ENCODE results near the gene NPHP4.

Gene NPHP4

GRCh38 chr1:5890346-5891106 is 101.7 kb downstream of the NPHP4 start:
- no peaks in the 10 kb centered on the region for H3F3A ChIP-seq (ENCODE audit: insufficient read depth, low read length)
- H3K9me2 ChIP-seq (replicated peaks; ENCODE audit: insufficient read depth, low read length) = no peaks in the 10 kb centered on the region
- H3K4me1 ChIP-seq (ENCODE audit: low read length) = no peaks in the 10 kb centered on the region
- H3K27me3 ChIP-seq (replicated peaks; ENCODE audit: insufficient read depth, low read length) = no peaks in the 10 kb centered on the region
- no peak for DNase-seq
- no peak overlapping the region for H3K9ac ChIP-seq (ENCODE audit: low read length)
- no peak overlapping the region for H3K27ac ChIP-seq (ENCODE audit: low read length)
- H4K20me1 ChIP-seq (ENCODE audit: insufficient read depth, low read length) = no peaks in the 10 kb centered on the region
- no peaks in the 10 kb centered on the region for H3K36me3 ChIP-seq (replicated peaks; ENCODE audit: insufficient read depth, low read length)
- H2AFZ ChIP-seq (ENCODE audit: low read length) = no peak overlapping the region
- no peak for TF ChIP-seq EZH2 (optimal IDR thresholded peaks at IDR 0.05; ENCODE audit: low read depth, low read length)
- no peak for TF ChIP-seq CTCF (IDR thresholded peaks at IDR 0.05; ENCODE audit: low read length)
- TF ChIP-seq EZH2phosphoT487 (IDR thresholded peaks at IDR 0.05; ENCODE audit: low read length) = no peak
- no peaks in the 10 kb centered on the region for H3K79me2 ChIP-seq (ENCODE audit: low read length)
- H3K4me3 ChIP-seq (ENCODE audit: low read length) = no peak overlapping the region
- no peaks in the 10 kb centered on the region for H3K9me3 ChIP-seq (replicated peaks; ENCODE audit: insufficient read depth, low read length)
- H3K4me2 ChIP-seq (ENCODE audit: low read depth, low read length) = no peak overlapping the region

- Histone ChIP-seq H3K79me2 (ENCODE audit: low read length) (no peaks in the 10 kb centered on the region), H2AFZ (ENCODE audit: low read length) (no peak overlapping the region), H3K4me2 (ENCODE audit: low read depth, low read length) (no peak overlapping the region), H3K9me2 (replicated peaks; ENCODE audit: insufficient read depth, low read length) (no peaks in the 10 kb centered on the region), H3K4me3 (ENCODE audit: low read length) (no peak overlapping the region), H3K4me1 (ENCODE audit: low read length) (no peaks in the 10 kb centered on the region), H3K9ac (ENCODE audit: low read length) (no peak overlapping the region), H3F3A (ENCODE audit: insufficient read depth, low read length) (no peaks in the 10 kb centered on the region), H4K20me1 (ENCODE audit: insufficient read depth, low read length) (no peaks in the 10 kb centered on the region), H3K27me3 (replicated peaks; ENCODE audit: insufficient read depth, low read length) (no peaks in the 10 kb centered on the region), H3K9me3 (replicated peaks; ENCODE audit: insufficient read depth, low read length) (no peaks in the 10 kb centered on the region), H3K27ac (ENCODE audit: low read length) (no peak overlapping the region), H3K36me3 (replicated peaks; ENCODE audit: insufficient read depth, low read length) (no peaks in the 10 kb centered on the region)
- no peak for DNase-seq
- TF ChIP-seq CTCF (IDR thresholded peaks at IDR 0.05; ENCODE audit: low read length) (no peak), EZH2 (optimal IDR thresholded peaks at IDR 0.05; ENCODE audit: low read depth, low read length) (no peak), EZH2phosphoT487 (IDR thresholded peaks at IDR 0.05; ENCODE audit: low read length) (no peak)
Measured at GRCh38 chr1:5889901-5890300, 102.3 kb downstream of the NPHP4 start.

- no peak overlapping the region for H3K27ac ChIP-seq (ENCODE audit: low read length)
Measured at GRCh38 chr1:5889462-5889861, 102.8 kb downstream of the NPHP4 start.

More at GRCh38 chr1:5889462-5889861, 102.8 kb downstream of the NPHP4 start:
- H4K20me1 ChIP-seq (ENCODE audit: insufficient read depth, low read length) = no peaks in the 10 kb centered on the region
- H3K4me3 ChIP-seq (ENCODE audit: low read length) = no peak overlapping the region
- no peak for DNase-seq
- no peaks in the 10 kb centered on the region for H3K9me3 ChIP-seq (replicated peaks; ENCODE audit: insufficient read depth, low read length)
- no peak overlapping the region for H3K9ac ChIP-seq (ENCODE audit: low read length)
- no peaks in the 10 kb centered on the region for H3K79me2 ChIP-seq (ENCODE audit: low read length)
- no peaks in the 10 kb centered on the region for H3K9me2 ChIP-seq (replicated peaks; ENCODE audit: insufficient read depth, low read length)
- H3K36me3 ChIP-seq (replicated peaks; ENCODE audit: insufficient read depth, low read length) = no peaks in the 10 kb centered on the region
- H3K4me1 ChIP-seq (ENCODE audit: low read length) = no peaks in the 10 kb centered on the region
- no peak overlapping the region for H3K4me2 ChIP-seq (ENCODE audit: low read depth, low read length)
- no peaks in the 10 kb centered on the region for H3K27me3 ChIP-seq (replicated peaks; ENCODE audit: insufficient read depth, low read length)
- no peaks in the 10 kb centered on the region for H3F3A ChIP-seq (ENCODE audit: insufficient read depth, low read length)
- TF ChIP-seq EZH2phosphoT487 (IDR thresholded peaks at IDR 0.05; ENCODE audit: low read length) (no peak), EZH2 (optimal IDR thresholded peaks at IDR 0.05; ENCODE audit: low read depth, low read length) (no peak), CTCF (IDR thresholded peaks at IDR 0.05; ENCODE audit: low read length) (no peak)
- no peak overlapping the region for H2AFZ ChIP-seq (ENCODE audit: low read length)

Data from MM.1S (cell line).